ENCODE results near the gene SIVA1.

The SIVA1 gene

DNA sequence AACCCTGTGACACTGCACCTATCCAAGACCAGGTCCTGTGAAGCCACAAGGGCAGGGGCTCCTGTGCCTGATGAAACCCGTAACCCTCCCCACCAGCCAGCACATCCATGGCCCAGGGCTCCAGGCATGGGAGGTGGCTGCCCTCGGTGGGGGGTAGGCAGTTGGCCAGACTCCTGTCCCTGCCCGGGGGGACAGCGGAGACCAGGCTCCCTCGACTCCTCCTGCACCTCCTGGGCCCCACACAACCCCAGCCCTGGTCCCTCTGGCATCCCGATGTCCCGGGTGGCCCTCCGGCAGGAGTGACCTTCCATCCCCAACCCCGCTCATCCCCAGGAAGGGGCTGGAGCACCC, 31.2 kb downstream of the SIVA1 start:
- no peak overlapping the region for H3K4me3 ChIP-seq (ENCODE audit: low read length)
- no peak for DNase-seq (ENCODE audit: low read depth)
- TF ChIP-seq, protein P1, sequence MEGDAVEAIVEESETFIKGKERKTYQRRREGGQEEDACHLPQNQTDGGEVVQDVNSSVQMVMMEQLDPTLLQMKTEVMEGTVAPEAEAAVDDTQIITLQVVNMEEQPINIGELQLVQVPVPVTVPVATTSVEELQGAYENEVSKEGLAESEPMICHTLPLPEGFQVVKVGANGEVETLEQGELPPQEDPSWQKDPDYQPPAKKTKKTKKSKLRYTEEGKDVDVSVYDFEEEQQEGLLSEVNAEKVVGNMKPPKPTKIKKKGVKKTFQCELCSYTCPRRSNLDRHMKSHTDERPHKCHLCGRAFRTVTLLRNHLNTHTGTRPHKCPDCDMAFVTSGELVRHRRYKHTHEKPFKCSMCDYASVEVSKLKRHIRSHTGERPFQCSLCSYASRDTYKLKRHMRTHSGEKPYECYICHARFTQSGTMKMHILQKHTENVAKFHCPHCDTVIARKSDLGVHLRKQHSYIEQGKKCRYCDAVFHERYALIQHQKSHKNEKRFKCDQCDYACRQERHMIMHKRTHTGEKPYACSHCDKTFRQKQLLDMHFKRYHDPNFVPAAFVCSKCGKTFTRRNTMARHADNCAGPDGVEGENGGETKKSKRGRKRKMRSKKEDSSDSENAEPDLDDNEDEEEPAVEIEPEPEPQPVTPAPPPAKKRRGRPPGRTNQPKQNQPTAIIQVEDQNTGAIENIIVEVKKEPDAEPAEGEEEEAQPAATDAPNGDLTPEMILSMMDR (IDR thresholded peaks at IDR 0.05; ENCODE audit: insufficient read depth, low read depth, low read length, missing control alignments) = no peak

DNA sequence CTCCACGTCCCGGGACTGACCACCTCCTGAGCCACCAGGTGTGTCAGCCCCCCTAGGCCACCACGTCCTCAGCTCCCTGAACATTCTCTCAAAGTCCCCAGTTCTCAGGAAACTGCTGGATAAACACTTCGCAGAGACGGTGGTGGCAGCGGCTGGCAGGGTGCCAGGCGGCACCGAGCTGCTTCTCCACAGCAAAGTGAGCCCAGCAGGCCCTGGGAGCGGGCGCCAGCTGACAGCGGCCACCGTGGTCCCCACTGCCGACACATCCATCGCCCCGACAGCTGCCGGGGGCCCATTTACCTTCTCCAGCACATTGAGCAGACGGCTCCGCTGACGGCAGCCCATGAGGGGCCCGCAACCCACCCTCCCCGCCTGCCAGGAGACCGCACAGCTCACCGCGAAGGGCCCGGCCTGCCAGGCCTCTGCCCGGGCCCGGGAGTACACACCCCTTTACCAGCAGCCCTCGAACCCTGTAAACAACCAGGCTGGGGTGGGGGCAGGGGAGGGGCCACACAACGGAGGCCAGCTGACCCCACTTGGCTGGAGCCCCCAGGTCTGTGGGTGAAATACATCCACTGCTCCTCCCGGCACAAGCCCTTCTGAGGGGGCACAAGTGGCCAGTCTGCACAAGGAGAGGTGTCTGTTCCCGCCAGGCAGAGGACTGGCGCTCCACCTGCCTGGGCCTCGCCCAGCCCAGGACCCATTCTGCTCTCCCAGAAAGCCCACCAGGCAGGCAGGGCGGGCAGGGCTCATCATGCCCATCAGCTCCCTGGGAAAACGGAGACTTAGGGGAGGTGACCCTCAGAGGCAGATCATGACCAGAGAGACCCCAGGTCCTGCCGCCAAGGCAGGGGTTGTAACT, 32.1 kb downstream of the SIVA1 start:
- H3K4me3 ChIP-seq (ENCODE audit: low read length) = no peak overlapping the region
- DNase-seq (ENCODE audit: low read depth) = no peak
- TF ChIP-seq, protein P1 (IDR thresholded peaks at IDR 0.05; ENCODE audit: insufficient read depth, low read depth, low read length, missing control alignments) = no peak

DNA sequence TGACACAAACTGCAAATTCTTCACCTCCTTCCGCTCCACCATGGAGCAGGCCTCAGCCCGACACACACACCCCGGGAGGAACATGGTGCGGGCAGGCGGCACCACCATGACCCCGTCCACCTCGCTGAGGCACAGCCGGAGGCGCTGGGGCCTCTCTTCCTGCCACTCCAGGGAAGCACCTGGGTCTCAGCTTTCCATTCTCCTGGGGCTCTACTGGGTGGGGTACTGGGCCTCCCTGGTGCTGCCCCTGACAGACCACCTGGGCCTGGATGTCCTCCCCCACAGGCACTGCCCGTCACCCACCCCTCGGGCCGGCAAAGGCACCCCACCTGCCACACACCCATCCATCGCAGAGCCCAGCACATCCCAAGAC, 32.7 kb downstream of the SIVA1 start:
- TF ChIP-seq, protein P1 (IDR thresholded peaks at IDR 0.05; ENCODE audit: insufficient read depth, low read depth, low read length, missing control alignments) = no peak
- no peak overlapping the region for H3K4me3 ChIP-seq (ENCODE audit: low read length)
- no peak for DNase-seq (ENCODE audit: low read depth)

DNA sequence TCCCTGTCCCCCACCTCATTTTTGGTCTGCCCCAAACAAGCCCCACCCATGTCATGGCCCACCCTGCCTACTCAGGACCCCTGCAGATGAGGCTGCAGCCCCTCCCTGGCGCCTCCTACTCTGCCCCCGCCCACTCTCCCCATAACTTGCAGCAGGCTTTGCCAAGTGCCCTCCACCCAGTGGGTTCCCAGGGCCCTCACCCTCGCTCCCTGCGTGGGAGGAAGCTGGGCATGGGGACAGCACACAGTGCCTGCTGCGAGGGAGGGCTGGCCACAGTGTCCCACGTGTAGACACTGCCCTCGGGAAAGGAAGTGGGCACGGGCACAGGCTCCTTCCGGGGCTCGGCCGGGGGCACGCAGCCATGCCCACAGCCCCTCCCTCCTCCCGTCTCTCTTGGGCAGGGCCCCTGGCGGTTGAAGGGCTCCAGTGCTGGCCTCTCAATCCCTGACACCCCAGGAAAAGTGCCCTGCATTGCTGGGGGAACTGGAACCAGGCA, 33.2 kb downstream of the SIVA1 start:
- TF ChIP-seq, protein P1 (IDR thresholded peaks at IDR 0.05; ENCODE audit: insufficient read depth, low read depth, low read length, missing control alignments) = no peak
- no peak overlapping the region for H3K4me3 ChIP-seq (ENCODE audit: low read length)
- DNase-seq (ENCODE audit: low read depth) = no peak

DNA sequence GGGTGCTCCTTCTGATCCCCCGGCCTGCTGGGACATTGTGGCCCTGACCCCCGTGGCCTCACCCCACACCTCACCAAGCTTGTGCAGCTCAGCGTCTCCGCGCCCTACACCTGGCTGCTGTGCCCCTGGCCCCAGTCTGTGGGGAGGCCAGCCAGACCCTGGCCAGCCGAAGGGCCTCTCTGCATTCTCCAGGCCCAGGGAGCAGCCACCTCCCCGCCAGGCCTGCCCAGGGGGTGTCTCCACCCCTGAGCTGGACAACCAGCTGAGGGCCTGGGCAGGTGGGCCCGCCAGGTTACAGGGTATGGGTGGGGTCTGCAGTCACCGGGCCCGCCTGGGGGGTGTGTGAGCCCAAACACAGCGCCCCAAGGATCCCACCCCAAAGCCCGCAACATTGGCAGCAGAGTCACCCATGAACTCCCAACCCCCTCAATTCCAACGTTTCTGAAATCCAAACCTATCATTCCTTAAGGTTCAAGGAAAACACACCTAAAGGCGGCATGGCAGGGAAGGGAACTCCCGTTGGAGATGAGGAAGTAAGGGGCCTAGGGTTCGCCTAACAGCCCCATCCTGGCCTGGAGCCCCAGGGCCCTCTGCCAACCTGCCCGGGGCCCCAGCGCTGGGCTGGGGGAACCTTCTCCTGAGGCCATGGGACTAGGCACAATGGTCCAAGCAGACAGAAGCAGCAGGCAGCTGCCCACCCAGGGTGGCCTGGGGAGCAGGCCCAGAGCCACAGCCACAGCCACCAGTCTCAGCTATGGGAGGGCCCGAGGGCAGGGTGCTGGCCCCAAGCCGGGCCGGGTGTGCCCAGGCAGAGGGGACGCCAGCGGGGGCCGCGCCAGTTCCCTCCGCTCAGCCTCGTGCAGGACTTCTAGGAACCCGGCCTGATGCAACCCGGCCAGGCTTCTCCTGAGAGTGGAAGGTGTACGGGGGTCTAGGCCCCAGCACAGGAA, 34.1 kb downstream of the SIVA1 start:
- DNase-seq (ENCODE audit: low read depth) = no peak
- TF ChIP-seq, protein P1 (IDR thresholded peaks at IDR 0.05; ENCODE audit: insufficient read depth, low read depth, low read length, missing control alignments) = no peak
- H3K4me3 ChIP-seq (ENCODE audit: low read length) = no peak overlapping the region

DNA sequence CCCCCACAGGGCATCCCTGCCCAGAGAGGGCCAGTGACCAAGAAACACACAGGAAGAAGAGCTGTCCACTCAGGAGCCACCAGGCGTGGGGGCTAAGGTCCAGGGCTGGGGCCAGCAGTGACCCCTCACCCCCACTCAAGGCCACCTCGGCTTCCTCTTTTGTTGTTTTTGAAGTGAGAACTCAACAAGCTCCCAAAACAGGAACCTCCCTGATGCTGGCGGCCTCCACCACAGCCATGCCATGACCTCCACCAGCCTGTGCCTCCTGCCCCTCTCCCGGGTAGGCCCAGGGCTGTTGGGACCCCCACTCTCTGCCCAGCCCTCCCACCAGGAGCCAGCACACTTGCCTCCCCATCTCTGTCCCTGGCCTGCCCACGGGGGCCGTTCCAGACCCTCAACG, 34.8 kb downstream of the SIVA1 start:
- DNase-seq (ENCODE audit: low read depth) = no peak
- H3K4me3 ChIP-seq (ENCODE audit: low read length) = no peak overlapping the region

More for the DNA sequence above, 34.8 kb downstream of the SIVA1 start:
- TF ChIP-seq, protein P1 (IDR thresholded peaks at IDR 0.05; ENCODE audit: insufficient read depth, low read depth, low read length, missing control alignments) = no peak

Data from epithelial cell of esophagus (primary cell).